HG02938 (cell line): ENCODE results near the gene SAMD1.
"Not testable (repeated sequence)": the region's sequence is repeated elsewhere in the genome, so short reads cannot be mapped to it uniquely, and the experiment has no call there.

Experiments
- ATAC-seq: cut with Tn5 transposase; IDR thresholded peaks from one replicate; pipeline ENCODE4 v1.9.1; 2021; ENCODE audit warnings: mild to moderate bottlenecking, moderate library complexity; ENCODE audit not compliant: unreplicated experiment

Gene SAMD1

GRCh38 chr19:14061751-14062557, 28.6 kb downstream of the SAMD1 start, which contains the start of gene PALM3:
PALM3 (minus strand) TSS chr19:14062076; CDS start chr19:14061980, 96 bp downstream.
- no peak for ATAC-seq

- ATAC-seq: no peak
Observed at GRCh38 chr19:14061081-14061749, 29.3 kb downstream of the SAMD1 start.

GRCh38 chr19:14059652-14060155, 30.8 kb downstream of the SAMD1 start:
- ATAC-seq: no peak

- ATAC-seq: no peak
Observed at GRCh38 chr19:14059093-14059480, 31.5 kb downstream of the SAMD1 start.

GRCh38 chr19:14058182-14059092, 32.1 kb downstream of the SAMD1 start:
- no peak for ATAC-seq

- ATAC-seq: no peak
Observed at GRCh38 chr19:14056741-14057356, 33.7 kb downstream of the SAMD1 start.

GRCh38 chr19:14056069-14056666, 34.4 kb downstream of the SAMD1 start:
- no peak for ATAC-seq

- ATAC-seq: no peak
Observed at GRCh38 chr19:14055396-14055795, 35.2 kb downstream of the SAMD1 start.

- ATAC-seq: no peak
Observed at GRCh38 chr19:14054721-14055120, 35.8 kb downstream of the SAMD1 start.

GRCh38 chr19:14054099-14054498, 36.5 kb downstream of the SAMD1 start:
- no peak for ATAC-seq

GRCh38 chr19:14053500-14053899, 37.1 kb downstream of the SAMD1 start:
- ATAC-seq: no peak

GRCh38 chr19:14053032-14053431, 37.5 kb downstream of the SAMD1 start:
- no peak for ATAC-seq

GRCh38 chr19:14052470-14052869, 38.1 kb downstream of the SAMD1 start:
- no peak for ATAC-seq

- no peak for ATAC-seq
Observed at GRCh38 chr19:14051980-14052379, 38.6 kb downstream of the SAMD1 start.

GRCh38 chr19:14050961-14051360, 39.6 kb downstream of the SAMD1 start:
- not testable (repeated sequence) for ATAC-seq

GRCh38 chr19:14050512-14050911, 40.0 kb downstream of the SAMD1 start:
- ATAC-seq: no peak

- no peak for ATAC-seq
Observed at GRCh38 chr19:14048443-14049153, 42.0 kb downstream of the SAMD1 start.

- ATAC-seq: not testable (repeated sequence)
Observed at GRCh38 chr19:14047866-14048265, 42.7 kb downstream of the SAMD1 start.
